ENCODE results near the gene HDAC4.

HDAC4 gene

DNA sequence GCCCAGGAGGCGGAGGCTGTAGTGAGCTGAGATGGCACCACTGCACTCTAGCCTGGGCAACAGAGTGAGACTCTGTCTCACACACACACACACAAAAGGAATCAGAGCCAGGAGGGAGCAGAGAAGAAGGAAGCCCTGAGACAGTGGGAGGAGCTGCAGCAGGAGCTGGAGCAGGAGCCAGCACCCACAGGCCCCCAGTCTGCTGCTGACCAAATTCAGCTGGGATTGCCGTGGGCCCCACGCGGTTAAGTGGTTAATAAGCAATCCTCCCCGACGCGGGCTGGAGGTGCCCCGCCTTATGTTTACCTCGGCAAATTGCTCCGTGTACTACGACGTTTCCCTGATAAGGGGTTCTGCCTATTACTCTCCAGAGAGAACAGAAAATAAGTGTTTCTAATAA, 287.6 kb downstream of the HDAC4 start (continued):
- TF ChIP-seq, protein P1, sequence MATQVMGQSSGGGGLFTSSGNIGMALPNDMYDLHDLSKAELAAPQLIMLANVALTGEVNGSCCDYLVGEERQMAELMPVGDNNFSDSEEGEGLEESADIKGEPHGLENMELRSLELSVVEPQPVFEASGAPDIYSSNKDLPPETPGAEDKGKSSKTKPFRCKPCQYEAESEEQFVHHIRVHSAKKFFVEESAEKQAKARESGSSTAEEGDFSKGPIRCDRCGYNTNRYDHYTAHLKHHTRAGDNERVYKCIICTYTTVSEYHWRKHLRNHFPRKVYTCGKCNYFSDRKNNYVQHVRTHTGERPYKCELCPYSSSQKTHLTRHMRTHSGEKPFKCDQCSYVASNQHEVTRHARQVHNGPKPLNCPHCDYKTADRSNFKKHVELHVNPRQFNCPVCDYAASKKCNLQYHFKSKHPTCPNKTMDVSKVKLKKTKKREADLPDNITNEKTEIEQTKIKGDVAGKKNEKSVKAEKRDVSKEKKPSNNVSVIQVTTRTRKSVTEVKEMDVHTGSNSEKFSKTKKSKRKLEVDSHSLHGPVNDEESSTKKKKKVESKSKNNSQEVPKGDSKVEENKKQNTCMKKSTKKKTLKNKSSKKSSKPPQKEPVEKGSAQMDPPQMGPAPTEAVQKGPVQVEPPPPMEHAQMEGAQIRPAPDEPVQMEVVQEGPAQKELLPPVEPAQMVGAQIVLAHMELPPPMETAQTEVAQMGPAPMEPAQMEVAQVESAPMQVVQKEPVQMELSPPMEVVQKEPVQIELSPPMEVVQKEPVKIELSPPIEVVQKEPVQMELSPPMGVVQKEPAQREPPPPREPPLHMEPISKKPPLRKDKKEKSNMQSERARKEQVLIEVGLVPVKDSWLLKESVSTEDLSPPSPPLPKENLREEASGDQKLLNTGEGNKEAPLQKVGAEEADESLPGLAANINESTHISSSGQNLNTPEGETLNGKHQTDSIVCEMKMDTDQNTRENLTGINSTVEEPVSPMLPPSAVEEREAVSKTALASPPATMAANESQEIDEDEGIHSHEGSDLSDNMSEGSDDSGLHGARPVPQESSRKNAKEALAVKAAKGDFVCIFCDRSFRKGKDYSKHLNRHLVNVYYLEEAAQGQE (tag by site-specific recombination; IDR thresholded peaks at IDR 0.05), result no peak
- TF ChIP-seq, protein P2, sequence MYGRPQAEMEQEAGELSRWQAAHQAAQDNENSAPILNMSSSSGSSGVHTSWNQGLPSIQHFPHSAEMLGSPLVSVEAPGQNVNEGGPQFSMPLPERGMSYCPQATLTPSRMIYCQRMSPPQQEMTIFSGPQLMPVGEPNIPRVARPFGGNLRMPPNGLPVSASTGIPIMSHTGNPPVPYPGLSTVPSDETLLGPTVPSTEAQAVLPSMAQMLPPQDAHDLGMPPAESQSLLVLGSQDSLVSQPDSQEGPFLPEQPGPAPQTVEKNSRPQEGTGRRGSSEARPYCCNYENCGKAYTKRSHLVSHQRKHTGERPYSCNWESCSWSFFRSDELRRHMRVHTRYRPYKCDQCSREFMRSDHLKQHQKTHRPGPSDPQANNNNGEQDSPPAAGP (tag by site-specific recombination; IDR thresholded peaks at IDR 0.05), result no peak
- TF ChIP-seq ZNF777 (tag by site-specific recombination; IDR thresholded peaks at IDR 0.05; ENCODE audit: borderline replicate concordance) (no peak), ZSCAN16 (tag by site-specific recombination; IDR thresholded peaks at IDR 0.05) (no peak), ZNF776 (tag by site-specific recombination; IDR thresholded peaks at IDR 0.05; ENCODE audit: borderline replicate concordance) (no peak), ZNF2 (tag by site-specific recombination; IDR thresholded peaks at IDR 0.05) (no peak), ZFP69B (tag by site-specific recombination; IDR thresholded peaks at IDR 0.05) (0 out of 2 replicates have a peak, but pooled peaks have one; percentile 26), GLIS2 (tag by site-specific recombination; IDR thresholded peaks at IDR 0.05) (no peak), ZSCAN23 (tag by site-specific recombination; IDR thresholded peaks at IDR 0.05) (no peak), PRDM1 (tag by site-specific recombination; IDR thresholded peaks at IDR 0.05) (no peak), ZNF112 (tag by site-specific recombination; IDR thresholded peaks at IDR 0.05) (no peak), ZNF658 (tag by site-specific recombination; IDR thresholded peaks at IDR 0.05) (no peak), GLIS1 (tag by site-specific recombination; IDR thresholded peaks at IDR 0.05) (peak; percentile 63), ZNF223 (tag by site-specific recombination; IDR thresholded peaks at IDR 0.05) (no peak), ZNF155 (tag by site-specific recombination; IDR thresholded peaks at IDR 0.05) (no peak), ZNF600 (tag by site-specific recombination; IDR thresholded peaks at IDR 0.05) (no peak), ZNF830 (tag by site-specific recombination; IDR thresholded peaks at IDR 0.05; ENCODE audit: low read depth) (no peak), ZNF664 (tag by site-specific recombination; IDR thresholded peaks at IDR 0.05) (no peak), ZFHX2 (tag by site-specific recombination; conservative IDR thresholded peaks at IDR 0.05) (0 out of 2 replicates have a peak, but pooled peaks have one; percentile 13), ZNF629 (tag by site-specific recombination; IDR thresholded peaks at IDR 0.05) (no peak), ZNF621 (tag by site-specific recombination; IDR thresholded peaks at IDR 0.05) (no peak), EGR2 (tag by site-specific recombination; IDR thresholded peaks at IDR 0.05; ENCODE audit: low read depth) (peak; percentile 13; the same call in 1 of the 2 replicates)
- TF ChIP-seq, protein P3, sequence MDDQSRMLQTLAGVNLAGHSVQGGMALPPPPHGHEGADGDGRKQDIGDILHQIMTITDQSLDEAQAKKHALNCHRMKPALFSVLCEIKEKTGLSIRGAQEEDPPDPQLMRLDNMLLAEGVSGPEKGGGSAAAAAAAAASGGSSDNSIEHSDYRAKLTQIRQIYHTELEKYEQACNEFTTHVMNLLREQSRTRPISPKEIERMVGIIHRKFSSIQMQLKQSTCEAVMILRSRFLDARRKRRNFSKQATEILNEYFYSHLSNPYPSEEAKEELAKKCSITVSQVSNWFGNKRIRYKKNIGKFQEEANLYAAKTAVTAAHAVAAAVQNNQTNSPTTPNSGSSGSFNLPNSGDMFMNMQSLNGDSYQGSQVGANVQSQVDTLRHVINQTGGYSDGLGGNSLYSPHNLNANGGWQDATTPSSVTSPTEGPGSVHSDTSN (CRISPR knock-in tag; IDR thresholded peaks at IDR 0.05), result no peak
- TF ChIP-seq, protein P4, sequence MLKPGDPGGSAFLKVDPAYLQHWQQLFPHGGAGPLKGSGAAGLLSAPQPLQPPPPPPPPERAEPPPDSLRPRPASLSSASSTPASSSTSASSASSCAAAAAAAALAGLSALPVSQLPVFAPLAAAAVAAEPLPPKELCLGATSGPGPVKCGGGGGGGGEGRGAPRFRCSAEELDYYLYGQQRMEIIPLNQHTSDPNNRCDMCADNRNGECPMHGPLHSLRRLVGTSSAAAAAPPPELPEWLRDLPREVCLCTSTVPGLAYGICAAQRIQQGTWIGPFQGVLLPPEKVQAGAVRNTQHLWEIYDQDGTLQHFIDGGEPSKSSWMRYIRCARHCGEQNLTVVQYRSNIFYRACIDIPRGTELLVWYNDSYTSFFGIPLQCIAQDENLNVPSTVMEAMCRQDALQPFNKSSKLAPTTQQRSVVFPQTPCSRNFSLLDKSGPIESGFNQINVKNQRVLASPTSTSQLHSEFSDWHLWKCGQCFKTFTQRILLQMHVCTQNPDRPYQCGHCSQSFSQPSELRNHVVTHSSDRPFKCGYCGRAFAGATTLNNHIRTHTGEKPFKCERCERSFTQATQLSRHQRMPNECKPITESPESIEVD (tag by site-specific recombination; IDR thresholded peaks at IDR 0.05), result no peak
- TF ChIP-seq, protein P5, sequence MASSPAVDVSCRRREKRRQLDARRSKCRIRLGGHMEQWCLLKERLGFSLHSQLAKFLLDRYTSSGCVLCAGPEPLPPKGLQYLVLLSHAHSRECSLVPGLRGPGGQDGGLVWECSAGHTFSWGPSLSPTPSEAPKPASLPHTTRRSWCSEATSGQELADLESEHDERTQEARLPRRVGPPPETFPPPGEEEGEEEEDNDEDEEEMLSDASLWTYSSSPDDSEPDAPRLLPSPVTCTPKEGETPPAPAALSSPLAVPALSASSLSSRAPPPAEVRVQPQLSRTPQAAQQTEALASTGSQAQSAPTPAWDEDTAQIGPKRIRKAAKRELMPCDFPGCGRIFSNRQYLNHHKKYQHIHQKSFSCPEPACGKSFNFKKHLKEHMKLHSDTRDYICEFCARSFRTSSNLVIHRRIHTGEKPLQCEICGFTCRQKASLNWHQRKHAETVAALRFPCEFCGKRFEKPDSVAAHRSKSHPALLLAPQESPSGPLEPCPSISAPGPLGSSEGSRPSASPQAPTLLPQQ (tag by site-specific recombination; IDR thresholded peaks at IDR 0.05), result peak; percentile 72
